ENCODE data around the gene AGBL5. TPM values are rescaled to one million over a fixed set of nuclear protein-coding genes. Genes with fewer than 3 reads are reported as not detected.

The AGBL5 gene
- total and polyA plus RNA-seq, 10 donors = 7.1 to 18.6 (median 12.7) TPM

GRCh38 chr2:27099334-27099955 is 48.0 kb downstream of the AGBL5 start:
- Histone ChIP-seq H3K27me3 (replicated peaks in 1 of 7) (peaks cover 0 to 10% (median 0%) of the 10 kb centered on the region in 7 donors), H3K4me3 (no peak overlapping the region), H3K27ac (no peak overlapping the region), H3K36me3 (peaks cover 0 to 3% (median 0%) of the 10 kb centered on the region in 6 donors), H3K4me1 (peaks cover 0 to 22% (median 14%) of the 10 kb centered on the region in 6 donors), H3K9me3 (no peaks in the 10 kb centered on the region)
- WGBS, 5 donors = 87 to 96% (median 94%) methylated on average over 9 to 19 of the region's 19 CpGs
- intact Hi-C loops (cut with DNase I; ENCODE audit: low total_unique reads) = loop anchor here (5.0 kb wide), 2 partner anchors 93 to 178 kb away; partner anchors contain the start of gene DNAJC5G
- TF ChIP-seq, protein P1, sequence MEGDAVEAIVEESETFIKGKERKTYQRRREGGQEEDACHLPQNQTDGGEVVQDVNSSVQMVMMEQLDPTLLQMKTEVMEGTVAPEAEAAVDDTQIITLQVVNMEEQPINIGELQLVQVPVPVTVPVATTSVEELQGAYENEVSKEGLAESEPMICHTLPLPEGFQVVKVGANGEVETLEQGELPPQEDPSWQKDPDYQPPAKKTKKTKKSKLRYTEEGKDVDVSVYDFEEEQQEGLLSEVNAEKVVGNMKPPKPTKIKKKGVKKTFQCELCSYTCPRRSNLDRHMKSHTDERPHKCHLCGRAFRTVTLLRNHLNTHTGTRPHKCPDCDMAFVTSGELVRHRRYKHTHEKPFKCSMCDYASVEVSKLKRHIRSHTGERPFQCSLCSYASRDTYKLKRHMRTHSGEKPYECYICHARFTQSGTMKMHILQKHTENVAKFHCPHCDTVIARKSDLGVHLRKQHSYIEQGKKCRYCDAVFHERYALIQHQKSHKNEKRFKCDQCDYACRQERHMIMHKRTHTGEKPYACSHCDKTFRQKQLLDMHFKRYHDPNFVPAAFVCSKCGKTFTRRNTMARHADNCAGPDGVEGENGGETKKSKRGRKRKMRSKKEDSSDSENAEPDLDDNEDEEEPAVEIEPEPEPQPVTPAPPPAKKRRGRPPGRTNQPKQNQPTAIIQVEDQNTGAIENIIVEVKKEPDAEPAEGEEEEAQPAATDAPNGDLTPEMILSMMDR (IDR thresholded peaks at IDR 0.05 in 8 of 11, conservative IDR thresholded peaks at IDR 0.05 in 3 of 11) = no peak
- TF ChIP-seq POLR2AphosphoS5 (IDR thresholded peaks at IDR 0.05) (no peak), POLR2A (IDR thresholded peaks at IDR 0.05) (no peak)
- DNase-seq = no peak

GRCh38 chr2:27100036-27100435 is 48.6 kb downstream of the AGBL5 start:
- no peak for TF ChIP-seq POLR2A (IDR thresholded peaks at IDR 0.05)
- TF ChIP-seq POLR2AphosphoS5 (IDR thresholded peaks at IDR 0.05) = no peak
- TF ChIP-seq, protein P1 (IDR thresholded peaks at IDR 0.05 in 8 of 11, conservative IDR thresholded peaks at IDR 0.05 in 3 of 11) = no peak
- Histone ChIP-seq H3K27ac (no peak overlapping the region), H3K36me3 (peaks cover 0 to 3% (median 0%) of the 10 kb centered on the region in 6 donors), H3K9me3 (no peaks in the 10 kb centered on the region), H3K27me3 (replicated peaks in 1 of 7) (peaks cover 0 to 10% (median 0%) of the 10 kb centered on the region in 7 donors), H3K4me1 (peaks cover 0 to 22% (median 14%) of the 10 kb centered on the region in 6 donors), H3K4me3 (no peak overlapping the region)
- intact Hi-C loops (cut with DNase I; ENCODE audit: low total_unique reads) = no loop called here
- no peak for DNase-seq
- WGBS, 5 donors = 80 to 92% (median 91%) methylated on average over 8 to 10 of the region's 10 CpGs

- intact Hi-C loops (cut with DNase I; ENCODE audit: low total_unique reads) = no loop called here
- H3K4me1 ChIP-seq = peaks cover 0 to 6% (median 0%) of the 10 kb centered on the region in 6 donors
- H3K36me3 ChIP-seq = peaks cover 0 to 3% (median 0%) of the 10 kb centered on the region in 6 donors
- H3K4me3 ChIP-seq = no peak overlapping the region
- DNase-seq = no peak
- H3K27me3 ChIP-seq (replicated peaks in 1 of 7) = peaks cover 0 to 26% (median 0%) of the 10 kb centered on the region in 7 donors
- WGBS, 5 donors = 72 to 100% (median 90%) methylated on average over 5 of the region's 5 CpGs
- no peaks in the 10 kb centered on the region for H3K9me3 ChIP-seq
- no peak overlapping the region for H3K27ac ChIP-seq
- TF ChIP-seq POLR2A (IDR thresholded peaks at IDR 0.05) (no peak), POLR2AphosphoS5 (IDR thresholded peaks at IDR 0.05) (no peak)
- TF ChIP-seq, protein P1 (IDR thresholded peaks at IDR 0.05 in 8 of 11, conservative IDR thresholded peaks at IDR 0.05 in 3 of 11) = no peak
Measured at GRCh38 chr2:27102329-27102728, 50.9 kb downstream of the AGBL5 start.

GRCh38 chr2:27105981-27106380 is 54.5 kb downstream of the AGBL5 start:
- peaks cover 0 to 27% (median 0%) of the 10 kb centered on the region in 7 donors for H3K27me3 ChIP-seq (replicated peaks in 1 of 7)
- H3K9me3 ChIP-seq = no peaks in the 10 kb centered on the region
- DNase-seq = no peak
- H3K4me3 ChIP-seq = no peak overlapping the region
- H3K36me3 ChIP-seq = no peaks in the 10 kb centered on the region
- intact Hi-C loops (cut with DNase I; ENCODE audit: low total_unique reads) = no loop called here
- 69 to 83% (median 77%) methylated on average over 3 of the region's 3 CpGs for WGBS, 5 donors
- no peak for TF ChIP-seq POLR2A (IDR thresholded peaks at IDR 0.05)
- TF ChIP-seq, protein P1 (IDR thresholded peaks at IDR 0.05 in 8 of 11, conservative IDR thresholded peaks at IDR 0.05 in 3 of 11) = no peak
- no peak for TF ChIP-seq POLR2AphosphoS5 (IDR thresholded peaks at IDR 0.05)
- no peak overlapping the region for H3K27ac ChIP-seq
- H3K4me1 ChIP-seq = no peaks in the 10 kb centered on the region

All from spleen (tissue), 11 donors.